H7 (cell line): ENCODE results near the gene EXOC4. TPM values are rescaled to one million over a fixed set of nuclear protein-coding genes. Genes with fewer than 3 reads are reported as not detected.

Experiments
- DNase-seq: peaks from one replicate; pipeline ENCODE4 v3.0.0; 2012
- H3K27me3 ChIP-seq: 2 replicates; pipeline ENCODE4 v1.6.0; 2011; ENCODE audit warnings: mild to moderate bottlenecking, low read length; ENCODE audit not compliant: control insufficient read depth, insufficient read depth
- H3K36me3 ChIP-seq: replicated peaks from 2 replicates; pipeline ENCODE4 v1.5.1; 2011; ENCODE audit warnings: low read length; ENCODE audit not compliant: control insufficient read depth, insufficient read depth
- H3K4me3 ChIP-seq: 2 replicates; pipeline ENCODE4 v1.5.1; 2011; ENCODE audit warnings: low read depth, mild to moderate bottlenecking, control low read depth, low read length, moderate library complexity; ENCODE audit not compliant: insufficient read depth
- total RNA-seq: library from RNA; depleted of rRNA; stranded (reverse); fragments of >200 nt; shearing (Covaris generic); gene quantifications from 2 replicates; pipeline ENCODE4 v1.2.3, GENCODE V29; 2014

Gene EXOC4
- total RNA-seq, 1 experiment from 2014 or later, result 44.8 TPM

GRCh38 chr7:133561396-133561795, 308.5 kb downstream of the EXOC4 start:
- H3K36me3 ChIP-seq, result no peaks in the 10 kb centered on the region
- H3K4me3 ChIP-seq, result no peak overlapping the region
- no peak for DNase-seq
- no peaks in the 10 kb centered on the region for H3K27me3 ChIP-seq

- H3K4me3 ChIP-seq, result no peak overlapping the region
- no peaks in the 10 kb centered on the region for H3K36me3 ChIP-seq
- DNase-seq, result no peak
- H3K27me3 ChIP-seq, result no peaks in the 10 kb centered on the region
Observed at GRCh38 chr7:133562621-133563020, 309.7 kb downstream of the EXOC4 start.

- no peak overlapping the region for H3K4me3 ChIP-seq
- DNase-seq, result no peak
- H3K27me3 ChIP-seq, result no peaks in the 10 kb centered on the region
- H3K36me3 ChIP-seq, result no peaks in the 10 kb centered on the region
Observed at GRCh38 chr7:133563251-133563650, 310.4 kb downstream of the EXOC4 start.

GRCh38 chr7:133564484-133564883, 311.6 kb downstream of the EXOC4 start:
- no peak for DNase-seq

GRCh38 chr7:133568544-133568943, 315.7 kb downstream of the EXOC4 start:
- H3K27me3 ChIP-seq, result no peaks in the 10 kb centered on the region
- H3K4me3 ChIP-seq, result no peak overlapping the region
- H3K36me3 ChIP-seq, result no peaks in the 10 kb centered on the region
- DNase-seq, result no peak

More at GRCh38 chr7:133564484-133564883, 311.6 kb downstream of the EXOC4 start:
- Histone ChIP-seq H3K36me3 (no peaks in the 10 kb centered on the region), H3K27me3 (no peaks in the 10 kb centered on the region), H3K4me3 (no peak overlapping the region)

GRCh38 chr7:133570321-133570720, 317.4 kb downstream of the EXOC4 start:
- no peak for DNase-seq
- no peaks in the 10 kb centered on the region for H3K27me3 ChIP-seq
- H3K36me3 ChIP-seq, result no peaks in the 10 kb centered on the region
- no peak overlapping the region for H3K4me3 ChIP-seq

GRCh38 chr7:133571076-133571475, 318.2 kb downstream of the EXOC4 start:
- DNase-seq, result no peak
- Histone ChIP-seq H3K4me3 (no peak overlapping the region), H3K27me3 (no peaks in the 10 kb centered on the region), H3K36me3 (no peaks in the 10 kb centered on the region)

GRCh38 chr7:133572087-133572486, 319.2 kb downstream of the EXOC4 start:
- no peak for DNase-seq
- no peaks in the 10 kb centered on the region for H3K27me3 ChIP-seq
- no peaks in the 10 kb centered on the region for H3K36me3 ChIP-seq

GRCh38 chr7:133572843-133573242, 320.0 kb downstream of the EXOC4 start:
- DNase-seq, result no peak
- no peaks in the 10 kb centered on the region for H3K27me3 ChIP-seq
- H3K36me3 ChIP-seq, result no peaks in the 10 kb centered on the region
- H3K4me3 ChIP-seq, result no peak overlapping the region

More at GRCh38 chr7:133572087-133572486, 319.2 kb downstream of the EXOC4 start:
- H3K4me3 ChIP-seq, result no peak overlapping the region

GRCh38 chr7:133573554-133574265, 320.8 kb downstream of the EXOC4 start:
- Histone ChIP-seq H3K27me3 (no peaks in the 10 kb centered on the region), H3K36me3 (no peaks in the 10 kb centered on the region), H3K4me3 (no peak overlapping the region)
- no peak for DNase-seq

GRCh38 chr7:133575726-133576440, 323.0 kb downstream of the EXOC4 start:
- Histone ChIP-seq H3K27me3 (no peaks in the 10 kb centered on the region), H3K4me3 (no peak overlapping the region), H3K36me3 (no peaks in the 10 kb centered on the region)
- DNase-seq, result no peak

GRCh38 chr7:133576612-133577168, 323.8 kb downstream of the EXOC4 start:
- Histone ChIP-seq H3K27me3 (no peaks in the 10 kb centered on the region), H3K4me3 (no peak overlapping the region), H3K36me3 (no peaks in the 10 kb centered on the region)
- DNase-seq, result no peak

GRCh38 chr7:133582766-133583523, 330.1 kb downstream of the EXOC4 start:
- no peaks in the 10 kb centered on the region for H3K36me3 ChIP-seq
- DNase-seq, result no peak
- H3K27me3 ChIP-seq, result no peaks in the 10 kb centered on the region
- no peak overlapping the region for H3K4me3 ChIP-seq

- no peak for DNase-seq
- Histone ChIP-seq H3K4me3 (no peak overlapping the region), H3K27me3 (no peaks in the 10 kb centered on the region), H3K36me3 (no peaks in the 10 kb centered on the region)
Observed at GRCh38 chr7:133583545-133584171, 330.8 kb downstream of the EXOC4 start.
